ENCODE results near the gene LRPAP1. TPM values are rescaled to one million over a fixed set of nuclear protein-coding genes. Genes with fewer than 3 reads are reported as not detected.

Gene LRPAP1
- total and polyA plus RNA-seq, 12 donors, result 49.9 to 418 (median 345) TPM

DNA sequence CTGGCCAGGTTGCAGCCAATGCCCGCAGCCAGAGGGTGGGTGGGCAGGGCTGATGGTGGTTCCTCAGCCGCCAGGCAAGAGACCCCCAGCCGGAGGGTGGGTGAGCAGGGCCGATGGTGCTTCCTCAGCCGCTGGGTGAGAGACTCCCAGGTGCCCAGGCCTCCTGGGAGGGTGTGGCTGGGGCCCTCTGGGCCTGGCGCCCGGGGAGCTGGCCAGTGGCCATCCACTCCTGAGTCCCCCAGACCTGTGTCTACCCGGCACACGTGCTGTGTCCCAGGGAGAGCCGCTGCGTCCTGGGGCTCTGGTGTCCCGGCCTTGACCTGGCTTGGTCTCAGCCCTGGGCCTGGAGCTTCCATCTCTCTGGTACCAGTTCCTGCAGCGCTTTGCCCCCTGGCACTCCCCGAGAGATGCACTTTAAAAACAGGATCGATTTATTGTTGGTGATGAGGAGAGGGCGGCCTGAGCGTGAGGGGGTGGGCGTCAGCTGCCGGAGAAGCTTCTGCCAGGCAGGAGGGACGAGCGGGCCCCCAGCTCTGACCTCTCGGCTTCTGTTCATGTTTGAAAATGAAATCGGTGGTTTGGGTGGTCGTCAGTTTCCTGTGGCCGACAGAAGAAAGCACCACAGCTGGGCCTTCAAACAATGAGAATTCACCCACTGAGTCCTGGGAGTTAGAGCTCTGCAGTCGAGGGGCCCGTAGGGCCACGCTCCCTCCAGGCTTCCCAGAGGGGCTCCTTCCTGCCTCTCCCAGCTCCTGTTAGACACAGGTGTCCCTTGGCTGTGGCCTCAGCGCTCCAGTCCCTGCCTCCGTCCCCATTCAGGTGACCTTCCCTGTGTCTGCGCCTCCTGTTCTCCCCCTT is 62.6 kb downstream of the LRPAP1 start:
- DNase-seq (peak in 1 of 2 donors; percentile 64), ATAC-seq (peak; percentile 32 to 56 (median 38))
- intact Hi-C loops (cut with DNase I), result no loop called here
- H3K27me3 ChIP-seq, result peaks cover 0 to 20% (median 13%) of the 10 kb centered on the region in 7 donors
- TF ChIP-seq, protein P1, sequence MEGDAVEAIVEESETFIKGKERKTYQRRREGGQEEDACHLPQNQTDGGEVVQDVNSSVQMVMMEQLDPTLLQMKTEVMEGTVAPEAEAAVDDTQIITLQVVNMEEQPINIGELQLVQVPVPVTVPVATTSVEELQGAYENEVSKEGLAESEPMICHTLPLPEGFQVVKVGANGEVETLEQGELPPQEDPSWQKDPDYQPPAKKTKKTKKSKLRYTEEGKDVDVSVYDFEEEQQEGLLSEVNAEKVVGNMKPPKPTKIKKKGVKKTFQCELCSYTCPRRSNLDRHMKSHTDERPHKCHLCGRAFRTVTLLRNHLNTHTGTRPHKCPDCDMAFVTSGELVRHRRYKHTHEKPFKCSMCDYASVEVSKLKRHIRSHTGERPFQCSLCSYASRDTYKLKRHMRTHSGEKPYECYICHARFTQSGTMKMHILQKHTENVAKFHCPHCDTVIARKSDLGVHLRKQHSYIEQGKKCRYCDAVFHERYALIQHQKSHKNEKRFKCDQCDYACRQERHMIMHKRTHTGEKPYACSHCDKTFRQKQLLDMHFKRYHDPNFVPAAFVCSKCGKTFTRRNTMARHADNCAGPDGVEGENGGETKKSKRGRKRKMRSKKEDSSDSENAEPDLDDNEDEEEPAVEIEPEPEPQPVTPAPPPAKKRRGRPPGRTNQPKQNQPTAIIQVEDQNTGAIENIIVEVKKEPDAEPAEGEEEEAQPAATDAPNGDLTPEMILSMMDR (IDR thresholded peaks at IDR 0.05), result no peak
- H3K4me1 ChIP-seq, result peaks cover 0 to 95% (median 34%) of the 10 kb centered on the region in 9 donors
- peak overlapping the region in 7 of 10 donors; percentile 48 to 71 (median 59) for H3K27ac ChIP-seq
- H3K4me3 ChIP-seq, result no peak overlapping the region
- 57 to 68% methylated on average over 30 to 31 of the region's 31 CpGs for WGBS, 2 donors
- H3K36me3 ChIP-seq, result no peaks in the 10 kb centered on the region
- no peaks in the 10 kb centered on the region for H3K9me3 ChIP-seq

DNA sequence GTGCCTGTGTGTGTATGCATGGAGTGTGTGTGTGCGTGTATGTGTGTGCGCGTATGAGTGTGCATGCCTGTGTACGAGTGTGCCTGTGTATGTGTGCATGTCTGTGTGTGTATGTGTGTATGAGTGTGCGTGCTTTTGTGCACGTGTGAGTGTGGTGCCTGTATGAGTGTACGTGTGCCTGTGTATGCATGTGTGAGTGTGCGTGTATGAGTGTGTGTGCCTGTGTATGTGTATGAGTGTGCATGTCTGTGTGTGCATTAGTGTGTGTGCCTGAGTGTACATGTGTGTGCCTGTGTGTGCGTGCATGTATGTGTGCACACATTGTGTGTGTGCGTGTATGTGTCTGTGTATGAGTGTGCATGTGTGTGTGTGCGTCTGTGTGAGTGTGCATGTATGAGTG is 63.4 kb downstream of the LRPAP1 start:
- ATAC-seq (no peak), DNase-seq (no peak)
- H3K36me3 ChIP-seq, result no peaks in the 10 kb centered on the region
- H3K27me3 ChIP-seq, result peaks cover 0 to 28% (median 21%) of the 10 kb centered on the region in 7 donors
- no peaks in the 10 kb centered on the region for H3K9me3 ChIP-seq
- peak overlapping the region in 4 of 10 donors; percentile 49 to 71 (median 61) for H3K27ac ChIP-seq
- H3K4me3 ChIP-seq, result no peak overlapping the region
- peaks cover 0 to 89% (median 34%) of the 10 kb centered on the region in 9 donors for H3K4me1 ChIP-seq
- intact Hi-C loops (cut with DNase I), result no loop called here
- 93 to 97% methylated on average over 11 of the region's 11 CpGs for WGBS, 2 donors
- TF ChIP-seq, protein P1 (IDR thresholded peaks at IDR 0.05), result no peak

DNA sequence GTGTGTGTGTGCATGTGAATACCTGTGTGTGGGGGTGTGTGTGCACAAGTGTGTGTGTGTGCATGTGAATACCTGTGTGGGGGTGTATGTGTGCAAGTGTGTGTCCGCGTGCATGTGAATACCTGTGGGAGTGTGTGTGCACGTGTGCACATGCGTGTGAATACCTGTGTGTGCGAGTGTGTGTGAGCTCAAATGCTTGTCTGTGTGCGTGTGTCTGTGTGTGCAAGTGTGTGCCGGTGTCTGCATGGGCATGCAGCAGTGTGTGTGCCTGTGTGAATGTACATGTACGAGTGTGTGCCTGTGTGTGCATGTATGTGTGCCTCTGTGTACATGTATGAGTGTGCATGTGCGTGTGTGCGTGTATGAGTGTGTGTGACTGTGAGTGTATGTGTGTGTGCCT is 64.1 kb downstream of the LRPAP1 start:
- 90 to 97% methylated on average over 10 of the region's 10 CpGs for WGBS, 2 donors
- intact Hi-C loops (cut with DNase I), result no loop called here
- H3K27ac ChIP-seq, result peak overlapping the region in 2 of 10 donors; percentile 72 to 93
- peaks cover 3 to 86% (median 36%) of the 10 kb centered on the region in 9 donors for H3K4me1 ChIP-seq
- peaks cover 0 to 34% (median 25%) of the 10 kb centered on the region in 7 donors for H3K27me3 ChIP-seq
- H3K4me3 ChIP-seq, result no peak overlapping the region
- ATAC-seq (no peak), DNase-seq (no peak)
- H3K9me3 ChIP-seq, result no peaks in the 10 kb centered on the region
- TF ChIP-seq, protein P1 (IDR thresholded peaks at IDR 0.05), result no peak
- H3K36me3 ChIP-seq, result no peaks in the 10 kb centered on the region

DNA sequence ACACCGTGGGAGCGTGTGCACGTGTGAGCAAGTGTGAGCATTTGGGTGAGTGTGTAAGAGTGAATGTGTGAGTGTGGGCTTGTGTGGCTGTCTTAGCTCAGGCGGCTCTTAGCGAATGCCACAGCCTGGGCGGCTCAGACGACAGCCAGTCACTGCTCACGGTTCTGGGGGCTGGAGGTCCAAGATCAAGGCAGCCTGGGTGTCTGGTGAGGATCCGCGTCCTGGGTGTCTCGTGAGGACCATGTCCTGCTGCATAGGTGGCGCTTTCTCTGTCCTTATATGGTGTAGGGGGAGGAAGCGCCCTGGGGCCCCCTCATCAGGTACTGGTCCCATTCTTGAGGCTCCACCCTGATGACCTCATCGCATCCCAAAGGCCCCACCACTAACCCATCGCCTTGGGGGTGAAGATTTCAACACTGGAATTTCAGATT is 64.6 kb downstream of the LRPAP1 start:
- no peak for DNase-seq
- intact Hi-C loops (cut with DNase I), result no loop called here
- 70 to 72% methylated on average over 15 of the region's 15 CpGs for WGBS, 2 donors
- no peaks in the 10 kb centered on the region for H3K9me3 ChIP-seq
- TF ChIP-seq, protein P1 (IDR thresholded peaks at IDR 0.05), result no peak
- peaks cover 3 to 84% (median 34%) of the 10 kb centered on the region in 9 donors for H3K4me1 ChIP-seq
- peaks cover 0 to 35% (median 28%) of the 10 kb centered on the region in 7 donors for H3K27me3 ChIP-seq
- H3K36me3 ChIP-seq, result no peaks in the 10 kb centered on the region
- no peak overlapping the region for H3K4me3 ChIP-seq
- peak overlapping the region in 6 of 10 donors; percentile 69 to 98 (median 93) for H3K27ac ChIP-seq
- ATAC-seq, result no peak

Data from heart right ventricle (tissue), 16 donors.